Adrenal gland (tissue), 12 donors: Measurements from ENCODE around the gene NECTIN1. TPM values are rescaled to one million over a fixed set of nuclear protein-coding genes. Genes with fewer than 3 reads are reported as not detected.

Source experiments
- DNase-seq, 7 donors: peaks; one replicate each; pipeline ENCODE4 v3.0.0-alpha.2; 2019 to 2020
- H3K27ac ChIP-seq, 5 donors: fragments of 200-600 bp; sonication (generic) in 4 of 5; 1 replicate in 3 of 5; 2 replicates in 2 of 5; pipeline versions ENCODE4 v1.5.1 to v1.8.0; 2016 to 2020; ENCODE audit warnings: mild to moderate bottlenecking in 1 of 5
- H3K27me3 ChIP-seq: fragments of 200-600 bp; 2 replicates; pipeline ENCODE4 v1.8.0; 2021
- H3K36me3 ChIP-seq, 2 donors: fragments of 200-600 bp; replicated peaks in 1 of 2; 1 replicate in 1 of 2; 2 replicates in 1 of 2; pipeline versions ENCODE4 v1.5.1 to v1.8.0; 2018 to 2022
- H3K4me1 ChIP-seq, 2 donors: fragments of 200-600 bp; replicated peaks in 1 of 2; 1 replicate in 1 of 2; 2 replicates in 1 of 2; pipeline versions ENCODE4 v1.5.1 to v1.8.0; 2018 to 2021
- H3K4me3 ChIP-seq, 4 donors: fragments of 200-600 bp; sonication (generic) in 3 of 4; one replicate each; pipeline ENCODE4 v1.5.1; 2016 to 2018
- H3K9me3 ChIP-seq, 3 donors: fragments of 200-600 bp; sonication (generic) in 1 of 3; replicated peaks in 1 of 3; 1 replicate in 2 of 3; 2 replicates in 1 of 3; pipeline versions ENCODE4 v1.5.1 to v1.8.0; 2016 to 2021
- CTCF ChIP-seq, 6 experiments: fragments of 450-650 bp in 4 of 6; fragments of 200-600 bp in 2 of 6; sonication (generic) in 1 of 6; IDR thresholded peaks; 1 replicate in 5 of 6; 2 replicates in 1 of 6; pipeline versions ENCODE4 v1.5.1 to v1.8.0; 2016 to 2021; ENCODE audit warnings: antibody characterized with exemption in 6 of 6, mild to moderate bottlenecking in 2 of 6, moderate library complexity in 1 of 6
- POLR2A ChIP-seq, 2 donors: fragments of 450-650 bp; IDR thresholded peaks; one replicate each; pipeline ENCODE4 v1.6.1; 2017; ENCODE audit warnings: antibody characterized with exemption in 2 of 2, mild to moderate bottlenecking in 2 of 2, moderate library complexity in 1 of 2
- WGBS, 4 donors: extraction: QIAGEN DNeasy Blood & Tissue Kit in 2 of 4; methylation state at CpG; one replicate each; pipeline versions ENCODE4 v1.1.5 to v1.1.7; 2013 to 2017; 5-methylcytosine and 5-hydroxymethylcytosine counted together
- intact Hi-C, 2 donors: fragments of 100-400 bp; cut with DNase I; formaldehyde crosslinking; loops; one replicate each; pipeline versions ENCODE4 v1.14.1 to v1.15.0; 2022 to 2023
- polyA plus RNA-seq, 3 donors: library from polyadenylated mRNA; stranded (reverse); fragments of 200-250 nt in 2 of 3; fragments of 350-450 nt in 1 of 3; fragmentation: Illumina TruSeq in 1 of 3; extraction: RNeasy Lipid Tissue Mini Kit (QIAGEN cat#74804) in 1 of 3; gene quantifications; one replicate each; pipeline ENCODE4 v1.2.3, GENCODE V29; 2013 to 2014
- total RNA-seq, 9 donors: library from RNA; depleted of rRNA in 4 of 9; stranded (reverse); fragments of >200 nt in 4 of 9; fragments of 120-200 nt in 1 of 9; fragmentation: NEBNext Ultra II Directional in 1 of 9; extraction: Animal tissue kit (Norgen Biotek cat#: 25700) in 1 of 9; gene quantifications; one replicate each; pipeline versions ENCODE4 v1.1.0 to v1.2.4, GENCODE V29; 2013 to 2023
- donor health status: healthy with polysubstance abuse.
- donor health status: Bipolar disorder and iron deficiency.
- donor health status: DM: yes; HTN: yes; CAD: no.
- donor health status: DM: no; HTN: no; CAD: no.
- donor health status: DM: no; HTN: no; CAD: no.
- donor health status: DM: yes; HTN: yes; CAD: no.

The NECTIN1 gene
- total and polyA plus RNA-seq, 12 donors = 1.6 to 19.6 (median 5.4) TPM

GRCh38 chr11:119619665-119620064, 109.3 kb downstream of the NECTIN1 start:
- 66 to 78% (median 71%) methylated on average over 3 of the region's 3 CpGs for WGBS, 4 donors
- no peaks in the 10 kb centered on the region for H3K4me1 ChIP-seq
- TF ChIP-seq POLR2A (IDR thresholded peaks at IDR 0.05) (no peak), CTCF (IDR thresholded peaks at IDR 0.05) (no peak)
- H3K9me3 ChIP-seq = no peaks in the 10 kb centered on the region
- no peak for DNase-seq
- H3K27ac ChIP-seq = no peak overlapping the region
- no peaks in the 10 kb centered on the region for H3K36me3 ChIP-seq
- no peak overlapping the region for H3K4me3 ChIP-seq
- H3K27me3 ChIP-seq = no peaks in the 10 kb centered on the region
- intact Hi-C loops = no loop called here

GRCh38 chr11:119618208-119618909, 110.6 kb downstream of the NECTIN1 start:
- Histone ChIP-seq H3K4me1 (no peaks in the 10 kb centered on the region), H3K4me3 (no peak overlapping the region), H3K36me3 (no peaks in the 10 kb centered on the region), H3K9me3 (no peaks in the 10 kb centered on the region), H3K27me3 (no peaks in the 10 kb centered on the region), H3K27ac (peak overlapping the region in 2 of 5 donors; percentile 30 to 50)
- TF ChIP-seq POLR2A (IDR thresholded peaks at IDR 0.05) = no peak
- no peak for TF ChIP-seq CTCF (IDR thresholded peaks at IDR 0.05)
- DNase-seq = peak; percentile 32 to 73 (median 53)
- intact Hi-C loops = no loop called here
- 43 to 60% (median 57%) methylated on average over 8 of the region's 8 CpGs for WGBS, 4 donors

GRCh38 chr11:119617340-119617713, 111.7 kb downstream of the NECTIN1 start:
- Histone ChIP-seq H3K27me3 (no peaks in the 10 kb centered on the region), H3K27ac (no peak overlapping the region), H3K4me3 (no peak overlapping the region), H3K36me3 (no peaks in the 10 kb centered on the region), H3K9me3 (no peaks in the 10 kb centered on the region), H3K4me1 (no peaks in the 10 kb centered on the region)
- DNase-seq = no peak
- 76 to 84% (median 80%) methylated on average over 13 of the region's 13 CpGs for WGBS, 4 donors
- intact Hi-C loops = no loop called here
- no peak for TF ChIP-seq CTCF (IDR thresholded peaks at IDR 0.05)
- no peak for TF ChIP-seq POLR2A (IDR thresholded peaks at IDR 0.05)

DNA sequence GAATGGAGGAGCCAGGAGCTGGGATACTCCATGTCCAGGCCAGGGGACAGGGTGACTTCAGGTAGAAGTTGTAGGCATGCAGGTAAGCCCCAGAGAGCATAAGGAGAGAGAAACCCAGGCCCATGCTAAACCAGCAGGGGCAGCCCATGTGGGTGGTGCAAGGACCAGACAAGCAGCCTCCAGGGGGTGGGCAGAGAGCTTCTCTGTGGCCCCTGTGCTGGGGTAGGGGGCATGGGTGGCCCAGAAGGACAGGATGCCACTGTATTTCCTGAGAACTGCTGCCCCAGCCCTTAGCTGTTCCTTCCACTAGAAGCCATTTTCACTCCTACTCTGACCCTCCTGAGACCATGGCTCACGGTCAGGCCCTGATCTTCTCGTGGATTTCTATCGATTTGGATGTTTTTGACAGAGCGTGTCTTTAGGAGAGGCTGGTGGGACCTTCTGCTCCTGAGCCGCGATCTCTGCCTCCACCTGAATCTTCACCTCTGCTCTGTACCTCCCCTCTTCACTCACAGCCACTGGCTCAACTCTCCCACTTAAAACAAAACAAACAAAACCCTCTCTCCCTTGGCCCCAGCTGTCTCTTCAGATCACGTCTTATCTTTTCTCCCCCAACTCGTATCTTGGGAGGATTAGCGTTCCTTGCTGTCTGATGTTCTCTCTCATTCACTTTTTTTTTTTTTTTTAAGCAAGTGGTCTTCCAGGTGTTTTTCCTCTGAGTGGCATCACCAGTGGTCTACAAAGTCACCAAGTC, 112.2 kb downstream of the NECTIN1 start:
- H3K4me3 ChIP-seq = no peak overlapping the region
- H3K27ac ChIP-seq = no peak overlapping the region
- WGBS, 4 donors = 58 to 78% (median 77%) methylated on average over 9 of the region's 9 CpGs
- no peak for TF ChIP-seq POLR2A (IDR thresholded peaks at IDR 0.05)
- TF ChIP-seq CTCF (IDR thresholded peaks at IDR 0.05) = no peak
- no peaks in the 10 kb centered on the region for H3K27me3 ChIP-seq
- no peaks in the 10 kb centered on the region for H3K4me1 ChIP-seq
- DNase-seq = no peak
- H3K36me3 ChIP-seq = no peaks in the 10 kb centered on the region
- no peaks in the 10 kb centered on the region for H3K9me3 ChIP-seq
- intact Hi-C loops = no loop called here
